ENCODE measurements around the gene SUCO. TPM values are rescaled to one million over a fixed set of nuclear protein-coding genes. Genes with fewer than 3 reads are reported as not detected.

The SUCO gene
- total RNA-seq, 4 donors from 2014 or later, result 15.5 to 41.6 (median 25.1) TPM

GRCh38 chr1:172630056-172630818, 97.3 kb downstream of the SUCO start:
- 81 to 89% methylated on average over 7 to 11 of the region's 11 CpGs for WGBS, 2 donors (ENCODE audit: low coverage in 1 of 2)
- no peak for ATAC-seq
- Histone ChIP-seq H3K9me3 (peaks cover 0 to 11% (median 0%) of the 10 kb centered on the region in 3 donors), H3K4me3 (no peak overlapping the region), H3K27ac (no peak overlapping the region), H3K27me3 (no peaks in the 10 kb centered on the region), H3K36me3 (no peaks in the 10 kb centered on the region), H3K4me1 (no peaks in the 10 kb centered on the region)
- no peak for TF ChIP-seq CTCF (IDR thresholded peaks at IDR 0.05)
- no peak for TF ChIP-seq EP300 (IDR thresholded peaks at IDR 0.05)
- no peak for TF ChIP-seq POLR2A (IDR thresholded peaks at IDR 0.05)
- no peak for TF ChIP-seq POLR2AphosphoS5 (IDR thresholded peaks at IDR 0.05)

GRCh38 chr1:172630868-172631267, 97.9 kb downstream of the SUCO start:
- H3K27ac ChIP-seq, result no peak overlapping the region
- no peak for ATAC-seq
- no peaks in the 10 kb centered on the region for H3K4me1 ChIP-seq
- peaks cover 0 to 11% (median 0%) of the 10 kb centered on the region in 3 donors for H3K9me3 ChIP-seq
- 52 to 79% methylated on average over 3 of the region's 3 CpGs for WGBS, 2 donors (ENCODE audit: low coverage in 1 of 2)
- no peaks in the 10 kb centered on the region for H3K27me3 ChIP-seq
- no peak for TF ChIP-seq POLR2AphosphoS5 (IDR thresholded peaks at IDR 0.05)
- TF ChIP-seq POLR2A (IDR thresholded peaks at IDR 0.05), result no peak
- no peak for TF ChIP-seq EP300 (IDR thresholded peaks at IDR 0.05)
- TF ChIP-seq CTCF (IDR thresholded peaks at IDR 0.05), result no peak
- no peaks in the 10 kb centered on the region for H3K36me3 ChIP-seq
- no peak overlapping the region for H3K4me3 ChIP-seq

- H3K27me3 ChIP-seq, result no peaks in the 10 kb centered on the region
Observed at GRCh38 chr1:172637522-172637921, 104.6 kb downstream of the SUCO start.

GRCh38 chr1:172638249-172638648, 105.3 kb downstream of the SUCO start:
- Histone ChIP-seq H3K36me3 (no peaks in the 10 kb centered on the region), H3K27ac (no peak overlapping the region), H3K4me1 (no peaks in the 10 kb centered on the region), H3K9me3 (no peaks in the 10 kb centered on the region), H3K27me3 (no peaks in the 10 kb centered on the region), H3K4me3 (no peak overlapping the region)
- no peak for TF ChIP-seq CTCF (IDR thresholded peaks at IDR 0.05)
- WGBS, 2 donors (ENCODE audit: low coverage in 1 of 2), result 81 to 94% methylated on average over 2 of the region's 2 CpGs
- no peak for ATAC-seq

More at GRCh38 chr1:172637522-172637921, 104.6 kb downstream of the SUCO start:
- WGBS, 2 donors (ENCODE audit: low coverage in 1 of 2), result no CpG with 5 or more reads among the region's 2 CpGs
- Histone ChIP-seq H3K36me3 (no peaks in the 10 kb centered on the region), H3K9me3 (no peaks in the 10 kb centered on the region), H3K4me1 (no peaks in the 10 kb centered on the region), H3K4me3 (no peak overlapping the region), H3K27ac (no peak overlapping the region)
- TF ChIP-seq POLR2AphosphoS5 (IDR thresholded peaks at IDR 0.05) (no peak), EP300 (IDR thresholded peaks at IDR 0.05) (no peak), POLR2A (IDR thresholded peaks at IDR 0.05) (no peak), CTCF (IDR thresholded peaks at IDR 0.05) (no peak)
- no peak for ATAC-seq

Measured in gastroesophageal sphincter (tissue), 4 donors.